Subcutaneous abdominal adipose tissue (tissue), 5 donors: ENCODE measurements around the gene ABTB2.

ENCODE experiments used
- H3K27ac ChIP-seq: one replicate; pipeline ENCODE4 v1.7.0; 2013; ENCODE audit warnings: low read depth, mild to moderate bottlenecking, inconsistent platforms, low read length, moderate library complexity
- H3K27me3 ChIP-seq, 5 donors: one replicate each; pipeline ENCODE4 v1.7.0; 2013; ENCODE audit warnings: low read length in 5 of 5, inconsistent platforms in 1 of 5; ENCODE audit not compliant: control insufficient read depth in 5 of 5, insufficient read depth in 4 of 5
- H3K36me3 ChIP-seq, 5 donors: one replicate each; pipeline ENCODE4 v1.7.0; 2013; ENCODE audit warnings: low read length in 5 of 5; ENCODE audit not compliant: control insufficient read depth in 5 of 5, insufficient read depth in 5 of 5
- H3K4me1 ChIP-seq, 5 donors: one replicate each; pipeline ENCODE4 v1.7.0; 2013; ENCODE audit warnings: low read length in 5 of 5, mild to moderate bottlenecking in 3 of 5, moderate library complexity in 1 of 5; ENCODE audit not compliant: control insufficient read depth in 5 of 5, insufficient read depth in 5 of 5
- H3K4me3 ChIP-seq, 5 donors: one replicate each; pipeline ENCODE4 v1.7.0; 2013; ENCODE audit warnings: low read length in 5 of 5, low read depth in 1 of 5
- H3K9ac ChIP-seq, 5 donors: one replicate each; pipeline ENCODE4 v1.7.0; 2013; ENCODE audit warnings: low read length in 5 of 5, mild to moderate bottlenecking in 4 of 5, moderate library complexity in 3 of 5
- H3K9me3 ChIP-seq, 5 donors: one replicate each; pipeline ENCODE4 v1.7.0; 2013; ENCODE audit warnings: low read length in 5 of 5; ENCODE audit not compliant: control insufficient read depth in 5 of 5
- donor health status: healthy.
- donor health status: healthy.
- donor health status: healthy.
- donor health status: healthy.
- donor health status: healthy.

Gene ABTB2

DNA sequence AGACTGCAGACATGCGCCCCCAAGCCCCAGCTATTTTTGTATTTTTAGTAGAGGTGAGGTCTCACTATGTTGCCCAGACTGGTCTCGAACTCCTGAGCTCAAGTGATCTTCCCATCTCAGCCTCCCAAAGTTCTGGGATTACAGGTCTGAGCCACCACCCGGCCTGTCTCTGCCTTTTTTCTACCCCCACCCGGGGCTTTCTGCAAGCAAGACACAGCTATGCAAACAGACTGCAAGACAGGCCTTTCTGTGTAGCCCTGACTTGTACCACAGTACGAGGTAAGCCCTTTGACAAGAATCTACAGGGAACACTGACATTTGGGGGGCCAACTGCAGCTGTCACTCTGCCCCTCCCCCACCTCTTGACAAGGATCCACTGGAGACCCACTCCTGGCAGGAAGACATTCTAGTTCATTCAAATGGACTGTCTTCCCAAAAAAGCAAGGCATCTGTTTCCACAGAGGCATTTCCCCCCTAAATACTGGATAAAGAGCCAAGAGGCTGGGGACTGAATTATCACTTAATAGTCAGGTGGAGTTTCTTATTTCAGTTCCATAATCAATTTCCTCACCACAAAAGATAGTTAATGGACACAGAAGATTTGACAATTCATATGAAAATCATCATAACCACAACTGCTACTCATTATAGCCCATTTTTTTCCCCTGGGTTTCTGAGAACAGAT lies 118.2 kb downstream of the ABTB2 start:
- Histone ChIP-seq H3K4me1 (no peaks in the 10 kb centered on the region), H3K9ac (no peak overlapping the region), H3K36me3 (no peaks in the 10 kb centered on the region), H3K4me3 (no peak overlapping the region), H3K9me3 (no peaks in the 10 kb centered on the region), H3K27me3 (no peaks in the 10 kb centered on the region), H3K27ac (no peak overlapping the region)

DNA sequence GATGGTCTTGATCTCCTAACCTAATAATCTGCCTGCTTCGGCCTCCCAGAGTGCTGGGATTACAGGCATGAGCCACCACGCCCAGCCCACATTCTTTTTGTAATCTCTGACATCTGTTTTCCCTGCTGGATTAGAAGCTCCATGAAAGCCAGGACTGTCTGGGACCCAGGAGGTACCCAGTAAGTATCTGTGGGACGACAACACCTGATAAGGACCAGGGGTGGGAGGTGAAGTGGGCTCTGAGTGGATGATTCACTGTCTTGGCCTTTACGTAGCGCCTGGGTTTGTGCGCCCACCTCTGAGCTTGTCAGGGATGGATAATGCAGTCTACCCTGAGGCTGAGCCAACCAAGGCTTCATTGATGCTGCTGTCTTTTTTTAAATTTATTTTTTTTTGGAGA lies 118.8 kb downstream of the ABTB2 start:
- H3K27ac ChIP-seq = no peak overlapping the region
- no peak overlapping the region for H3K9ac ChIP-seq
- no peaks in the 10 kb centered on the region for H3K9me3 ChIP-seq
- H3K27me3 ChIP-seq = no peaks in the 10 kb centered on the region
- no peak overlapping the region for H3K4me3 ChIP-seq
- no peaks in the 10 kb centered on the region for H3K36me3 ChIP-seq
- H3K4me1 ChIP-seq = no peaks in the 10 kb centered on the region

DNA sequence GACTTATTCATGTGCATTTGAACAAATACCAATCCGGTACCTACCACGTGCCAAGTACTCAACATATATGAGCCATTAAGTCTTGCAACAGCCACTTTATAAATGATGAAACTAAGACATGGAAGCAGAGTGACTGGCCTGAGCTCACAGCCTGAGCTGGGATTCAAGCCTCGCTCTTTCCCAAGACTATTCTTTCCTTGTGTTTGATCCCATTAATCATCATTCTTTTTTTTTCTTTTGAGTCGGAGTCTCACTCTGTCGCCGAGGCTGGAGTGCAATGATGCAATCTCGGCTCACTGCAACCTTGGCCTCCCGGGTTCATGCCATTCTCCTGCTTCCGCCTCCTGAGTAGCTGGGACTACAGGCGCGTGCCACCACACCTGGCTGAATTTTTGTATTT lies 119.3 kb downstream of the ABTB2 start:
- Histone ChIP-seq H3K9me3 (no peaks in the 10 kb centered on the region), H3K27ac (no peak overlapping the region), H3K4me1 (no peaks in the 10 kb centered on the region), H3K27me3 (no peaks in the 10 kb centered on the region), H3K9ac (no peak overlapping the region), H3K36me3 (no peaks in the 10 kb centered on the region), H3K4me3 (no peak overlapping the region)

- no peak overlapping the region for H3K4me3 ChIP-seq
- no peaks in the 10 kb centered on the region for H3K36me3 ChIP-seq
- H3K4me1 ChIP-seq = no peaks in the 10 kb centered on the region
- H3K27me3 ChIP-seq = no peaks in the 10 kb centered on the region
- H3K9me3 ChIP-seq = no peaks in the 10 kb centered on the region
- no peak overlapping the region for H3K9ac ChIP-seq
- no peak overlapping the region for H3K27ac ChIP-seq
Observed at GRCh38 chr11:34236572-34236971, 121.2 kb downstream of the ABTB2 start.

- no peak overlapping the region for H3K9ac ChIP-seq
Observed at GRCh38 chr11:34235591-34236071, 122.2 kb downstream of the ABTB2 start.

GRCh38 chr11:34235189-34235588 lies 122.6 kb downstream of the ABTB2 start:
- Histone ChIP-seq H3K4me3 (no peak overlapping the region), H3K36me3 (no peaks in the 10 kb centered on the region), H3K4me1 (no peaks in the 10 kb centered on the region), H3K9ac (no peak overlapping the region), H3K9me3 (no peaks in the 10 kb centered on the region), H3K27me3 (no peaks in the 10 kb centered on the region), H3K27ac (no peak overlapping the region)

More at GRCh38 chr11:34235591-34236071, 122.2 kb downstream of the ABTB2 start:
- no peaks in the 10 kb centered on the region for H3K27me3 ChIP-seq
- H3K27ac ChIP-seq = no peak overlapping the region
- H3K9me3 ChIP-seq = no peaks in the 10 kb centered on the region
- H3K4me1 ChIP-seq = no peaks in the 10 kb centered on the region
- H3K4me3 ChIP-seq = no peak overlapping the region
- H3K36me3 ChIP-seq = no peaks in the 10 kb centered on the region

DNA sequence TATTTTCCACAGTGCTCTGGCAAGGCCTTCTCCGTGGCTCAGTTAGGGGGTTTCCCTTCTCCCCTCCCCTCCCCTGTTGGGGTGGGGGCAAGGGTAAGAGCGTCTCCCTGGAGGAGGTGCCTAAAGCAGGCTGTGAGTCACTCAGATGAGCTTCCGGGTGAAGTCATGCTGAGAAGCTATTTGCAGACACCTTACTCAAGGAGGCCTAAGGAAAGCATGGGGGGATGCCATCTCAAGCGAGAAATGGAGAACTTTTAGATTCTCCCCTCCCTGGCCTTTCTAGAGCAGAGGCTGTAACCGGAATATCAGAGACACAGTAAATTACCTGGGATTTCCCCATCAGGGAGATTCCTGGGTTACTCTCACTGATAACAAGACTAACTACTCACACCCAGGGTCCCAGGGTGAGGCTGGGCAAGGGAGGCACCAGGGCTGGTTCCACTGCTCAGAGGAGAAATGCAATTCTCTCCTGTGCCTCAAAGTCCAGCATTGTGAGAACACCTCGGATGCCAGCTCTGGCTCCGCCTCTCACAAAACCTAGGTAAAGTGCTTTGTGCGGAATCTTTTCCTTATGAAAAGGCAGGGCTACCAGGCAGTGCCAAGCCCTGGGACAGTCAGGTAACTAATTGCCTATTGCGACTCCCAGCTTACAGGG lies 123.6 kb downstream of the ABTB2 start:
- no peaks in the 10 kb centered on the region for H3K27me3 ChIP-seq
- no peaks in the 10 kb centered on the region for H3K9me3 ChIP-seq
- no peaks in the 10 kb centered on the region for H3K4me1 ChIP-seq
- no peaks in the 10 kb centered on the region for H3K36me3 ChIP-seq
- no peak overlapping the region for H3K4me3 ChIP-seq
- H3K27ac ChIP-seq = no peak overlapping the region
- no peak overlapping the region for H3K9ac ChIP-seq

GRCh38 chr11:34233215-34233614 lies 124.6 kb downstream of the ABTB2 start:
- Histone ChIP-seq H3K9me3 (no peaks in the 10 kb centered on the region), H3K36me3 (no peaks in the 10 kb centered on the region), H3K27me3 (no peaks in the 10 kb centered on the region)

DNA sequence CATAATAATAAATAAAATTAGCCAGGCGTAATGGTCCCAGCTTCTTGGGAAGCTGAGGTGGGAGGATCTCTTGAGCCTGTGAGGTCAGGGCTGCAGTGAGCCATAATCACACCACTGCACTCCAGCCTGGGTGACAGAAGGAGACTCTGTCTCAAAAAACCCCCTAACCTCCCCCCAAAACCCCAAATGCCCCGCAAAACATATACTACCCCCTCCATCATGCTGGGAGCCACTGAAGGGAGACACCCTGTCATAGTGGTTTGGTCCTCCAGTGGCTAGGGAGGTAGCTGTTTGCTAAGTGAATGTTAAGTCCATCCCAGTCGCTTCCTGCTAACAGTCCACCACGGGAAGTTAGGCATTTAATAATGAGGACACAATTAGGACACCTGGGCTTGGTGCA lies 125.0 kb downstream of the ABTB2 start:
- no peak overlapping the region for H3K9ac ChIP-seq
- no peaks in the 10 kb centered on the region for H3K4me1 ChIP-seq
- H3K27ac ChIP-seq = no peak overlapping the region
- H3K27me3 ChIP-seq = no peaks in the 10 kb centered on the region
- H3K9me3 ChIP-seq = no peaks in the 10 kb centered on the region
- no peak overlapping the region for H3K4me3 ChIP-seq
- H3K36me3 ChIP-seq = no peaks in the 10 kb centered on the region

More at GRCh38 chr11:34233215-34233614, 124.6 kb downstream of the ABTB2 start:
- H3K9ac ChIP-seq = no peak overlapping the region
- H3K27ac ChIP-seq = no peak overlapping the region
- no peaks in the 10 kb centered on the region for H3K4me1 ChIP-seq
- H3K4me3 ChIP-seq = no peak overlapping the region

- no peak overlapping the region for H3K9ac ChIP-seq
- no peak overlapping the region for H3K27ac ChIP-seq
- H3K36me3 ChIP-seq = no peaks in the 10 kb centered on the region
- no peaks in the 10 kb centered on the region for H3K27me3 ChIP-seq
- no peak overlapping the region for H3K4me3 ChIP-seq
- no peaks in the 10 kb centered on the region for H3K9me3 ChIP-seq
- peaks cover 2 to 13% (median 10%) of the 10 kb centered on the region in 5 donors for H3K4me1 ChIP-seq
Observed at GRCh38 chr11:34226210-34226609, 131.6 kb downstream of the ABTB2 start.
